Large intestine (tissue), 3 donors: Measurements from ENCODE around the gene PPFIA2. TPM values are rescaled to one million over a fixed set of nuclear protein-coding genes. Genes with fewer than 3 reads are reported as not detected.

Experiments
- DNase-seq, 2 donors: peaks; one replicate each; pipeline versions ENCODE4 v3.0.0 to v3.0.0-alpha.2; 2013
- H3K27ac ChIP-seq: one replicate; pipeline ENCODE4 v1.5.1; 2013; ENCODE audit warnings: low read length
- H3K27me3 ChIP-seq: 2 replicates; pipeline ENCODE4 v1.6.1; 2013; ENCODE audit warnings: low read length; ENCODE audit not compliant: control insufficient read depth, insufficient read depth
- H3K36me3 ChIP-seq: 2 replicates; pipeline ENCODE4 v1.6.1; 2013; ENCODE audit warnings: low read length; ENCODE audit not compliant: control insufficient read depth, insufficient read depth
- H3K4me1 ChIP-seq: one replicate; pipeline ENCODE4 v1.6.1; 2013; ENCODE audit warnings: low read length; ENCODE audit not compliant: control insufficient read depth, insufficient read depth
- H3K4me3 ChIP-seq: one replicate; pipeline ENCODE4 v1.5.1; 2013; ENCODE audit warnings: low read length
- H3K9me3 ChIP-seq: one replicate; pipeline ENCODE4 v1.6.1; 2013; ENCODE audit warnings: mild to moderate bottlenecking, low read depth, low read length, moderate library complexity; ENCODE audit not compliant: control insufficient read depth
- WGBS: methylation state at CpG from one replicate; pipeline ENCODE4 v1.1.5; 2013; ENCODE audit warnings: low lambda C conversion rate; ENCODE audit not compliant: insufficient coverage; 5-methylcytosine and 5-hydroxymethylcytosine counted together
- polyA plus RNA-seq: library from polyadenylated mRNA; unstranded; fragments of 120-200 nt; gene quantifications from one replicate; pipeline ENCODE4 v1.2.1, GENCODE V29; 2013

PPFIA2 gene
- polyA plus RNA-seq, 1 donor, result 2.4 TPM

DNA sequence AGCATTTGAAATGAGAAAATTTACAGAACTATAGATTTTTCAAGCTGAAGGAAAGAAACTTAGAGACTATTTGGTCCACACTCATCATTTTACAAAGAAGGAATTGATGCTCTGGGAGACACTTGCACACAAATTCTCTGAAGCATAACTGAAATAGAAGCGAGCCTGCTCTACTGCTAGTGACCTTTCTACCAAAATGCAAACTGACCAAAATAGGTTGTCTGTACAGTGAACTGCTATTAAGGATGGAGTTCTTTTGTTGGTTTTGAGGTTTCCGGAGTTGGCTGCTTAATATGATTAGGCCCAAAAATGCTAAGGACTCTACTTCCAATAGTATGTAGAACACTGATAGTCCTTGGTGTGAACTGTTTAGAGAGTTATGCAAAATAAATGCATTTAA, 194.9 kb downstream of the PPFIA2 start:
- DNase-seq, result no peak
- WGBS, result no CpG with 5 or more reads among the region's 2 CpGs
- no peaks in the 10 kb centered on the region for H3K9me3 ChIP-seq

DNA sequence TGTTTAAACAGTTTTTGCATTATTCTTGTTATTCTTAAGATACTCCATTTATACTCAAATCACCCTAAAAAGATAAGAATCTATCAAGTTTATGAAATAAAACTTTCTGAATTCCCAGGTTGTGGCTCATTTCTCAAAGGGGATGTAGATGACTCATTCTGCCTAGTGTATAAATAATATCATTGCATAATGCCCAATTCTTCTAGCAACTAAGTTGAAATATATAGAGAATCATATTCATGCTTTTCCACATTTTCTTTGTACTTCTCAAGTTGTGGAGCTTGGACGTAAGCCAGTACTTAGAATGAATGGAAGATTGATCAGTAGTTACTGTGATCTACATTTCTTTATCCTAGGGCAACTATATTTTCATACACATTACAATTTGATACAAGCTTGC, 201.1 kb downstream of the PPFIA2 start:
- no peak overlapping the region for H3K27ac ChIP-seq
- H3K36me3 ChIP-seq, result no peaks in the 10 kb centered on the region
- no peaks in the 10 kb centered on the region for H3K4me1 ChIP-seq
- WGBS, result 80% methylated on average over 1 of the region's 1 CpG
- no peak for DNase-seq
- no peaks in the 10 kb centered on the region for H3K9me3 ChIP-seq
- H3K4me3 ChIP-seq, result no peak overlapping the region
- H3K27me3 ChIP-seq, result no peaks in the 10 kb centered on the region

More for the DNA sequence above, 194.9 kb downstream of the PPFIA2 start:
- no peaks in the 10 kb centered on the region for H3K4me1 ChIP-seq
- H3K36me3 ChIP-seq, result no peaks in the 10 kb centered on the region
- no peaks in the 10 kb centered on the region for H3K27me3 ChIP-seq
- H3K4me3 ChIP-seq, result no peak overlapping the region
- H3K27ac ChIP-seq, result no peak overlapping the region

DNA sequence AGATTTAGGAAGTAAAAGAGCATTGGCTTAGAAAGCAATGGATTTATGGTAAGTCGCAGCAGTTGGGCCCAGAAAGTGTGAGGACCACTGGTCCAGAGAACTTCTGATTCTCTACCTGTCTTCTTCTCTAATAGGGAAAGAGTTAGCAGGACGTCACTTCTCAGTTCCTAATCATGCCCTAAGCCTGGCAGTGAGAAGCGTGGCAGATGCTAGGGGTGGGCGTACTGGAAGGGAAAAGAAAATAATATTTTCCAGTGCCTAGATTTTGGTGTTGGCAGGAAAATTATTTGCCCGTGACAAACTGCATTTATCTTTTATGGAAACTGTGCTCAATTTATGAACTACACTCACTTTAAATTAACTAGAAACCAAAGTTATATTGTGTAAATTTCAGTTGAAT, 212.3 kb downstream of the PPFIA2 start:
- 100% methylated on average over 2 of the region's 5 CpGs for WGBS
- H3K36me3 ChIP-seq, result no peaks in the 10 kb centered on the region
- no peak for DNase-seq
- H3K4me3 ChIP-seq, result no peak overlapping the region
- no peaks in the 10 kb centered on the region for H3K4me1 ChIP-seq
- no peak overlapping the region for H3K27ac ChIP-seq
- H3K9me3 ChIP-seq, result no peaks in the 10 kb centered on the region
- H3K27me3 ChIP-seq, result no peaks in the 10 kb centered on the region

DNA sequence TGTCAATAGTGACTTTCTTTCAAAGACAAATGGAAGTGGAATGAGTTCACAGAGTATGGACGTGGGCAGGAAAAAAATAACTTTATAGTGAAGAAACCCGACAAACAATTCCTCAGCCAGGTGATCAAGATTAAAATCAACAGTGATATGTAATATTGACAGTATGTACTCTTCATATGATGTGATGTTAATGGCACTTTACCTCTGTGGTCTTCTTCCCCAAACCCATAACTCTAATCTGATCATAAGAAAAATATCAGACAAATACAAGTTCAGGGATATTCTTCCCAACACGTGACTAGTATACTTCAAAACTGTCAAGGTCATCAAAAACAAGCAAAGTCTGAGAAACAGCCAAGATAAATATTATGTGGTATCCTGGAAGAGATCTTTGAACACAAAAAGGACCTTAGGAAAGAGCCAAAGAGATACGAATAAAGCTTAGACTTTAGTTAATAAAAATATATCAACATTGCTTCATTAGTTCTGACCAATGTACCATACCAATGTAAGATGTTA, 215.5 kb downstream of the PPFIA2 start:
- Histone ChIP-seq H3K36me3 (no peaks in the 10 kb centered on the region), H3K4me3 (no peak overlapping the region), H3K9me3 (no peaks in the 10 kb centered on the region), H3K27ac (no peak overlapping the region), H3K27me3 (no peaks in the 10 kb centered on the region), H3K4me1 (no peaks in the 10 kb centered on the region)
- DNase-seq, result no peak
- WGBS, result 67% methylated on average over 1 of the region's 4 CpGs

DNA sequence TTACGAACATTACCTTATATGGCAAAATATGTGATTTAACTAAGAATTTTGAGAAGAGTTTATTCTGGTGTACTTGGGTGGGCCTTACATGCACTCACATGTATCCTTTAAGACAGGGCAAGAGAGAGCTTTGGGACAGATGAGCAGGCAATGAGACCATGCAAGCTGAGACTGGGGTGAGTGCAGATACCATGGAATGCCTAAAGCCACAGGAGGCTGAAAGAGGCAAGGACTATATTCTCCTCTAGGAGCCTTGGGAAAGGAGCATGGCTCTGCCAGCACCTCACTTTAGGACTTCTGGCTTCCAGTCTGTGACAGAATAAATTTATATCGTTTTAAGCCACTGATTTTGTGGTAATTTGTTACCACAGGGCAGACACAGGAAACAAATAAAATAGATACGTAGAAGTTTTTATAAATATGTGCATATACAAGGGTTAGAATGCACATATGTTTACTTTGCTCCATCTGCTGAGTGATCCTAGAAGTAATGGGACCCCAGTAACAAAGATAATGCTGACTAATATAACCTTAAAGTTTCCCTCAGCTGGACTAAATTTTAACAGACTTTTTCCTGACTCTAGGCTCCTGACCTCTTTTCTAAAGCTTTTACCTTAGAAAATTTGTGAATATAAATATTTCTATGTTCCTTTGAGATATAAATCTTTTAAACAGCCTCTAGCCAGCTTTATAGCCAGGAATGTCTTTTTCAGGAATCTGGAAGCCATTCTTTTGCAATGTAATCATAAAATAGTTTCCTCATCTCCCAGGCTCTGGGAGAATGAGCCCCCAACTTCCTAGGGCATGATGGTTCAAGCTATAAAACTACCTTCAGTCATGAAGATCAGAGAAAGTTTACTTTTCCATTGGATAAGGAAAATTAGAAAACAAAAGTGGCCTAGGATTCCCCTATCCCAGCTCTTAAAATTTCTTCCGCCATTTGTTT, 216.8 kb downstream of the PPFIA2 start:
- no peaks in the 10 kb centered on the region for H3K9me3 ChIP-seq
- H3K27me3 ChIP-seq, result no peaks in the 10 kb centered on the region
- no peak overlapping the region for H3K4me3 ChIP-seq
- no peak for DNase-seq
- H3K27ac ChIP-seq, result no peak overlapping the region
- no peaks in the 10 kb centered on the region for H3K4me1 ChIP-seq
- 90% methylated on average over 2 of the region's 4 CpGs for WGBS
- no peaks in the 10 kb centered on the region for H3K36me3 ChIP-seq

DNA sequence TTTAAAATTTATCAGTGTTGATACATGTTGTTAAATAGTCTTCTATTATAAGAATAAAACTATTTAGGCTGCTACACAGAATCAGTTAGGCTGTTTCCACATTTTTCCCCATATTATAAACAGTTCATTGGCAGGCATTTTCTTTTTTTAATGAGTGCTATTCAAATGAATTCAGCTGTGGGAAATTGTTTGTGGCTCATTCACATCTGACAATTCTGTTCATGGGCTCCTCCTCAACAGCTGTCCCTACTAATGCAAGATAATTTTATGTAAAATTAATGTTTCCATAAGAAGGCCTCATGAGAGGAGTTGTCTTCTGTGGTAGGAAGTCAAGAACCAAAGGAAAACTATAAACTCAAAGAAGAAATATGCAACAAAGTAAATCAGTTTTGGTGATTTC, 218.0 kb downstream of the PPFIA2 start:
- Histone ChIP-seq H3K4me1 (no peaks in the 10 kb centered on the region), H3K27me3 (no peaks in the 10 kb centered on the region), H3K36me3 (no peaks in the 10 kb centered on the region), H3K9me3 (no peaks in the 10 kb centered on the region), H3K27ac (no peak overlapping the region), H3K4me3 (no peak overlapping the region)
- no peak for DNase-seq

DNA sequence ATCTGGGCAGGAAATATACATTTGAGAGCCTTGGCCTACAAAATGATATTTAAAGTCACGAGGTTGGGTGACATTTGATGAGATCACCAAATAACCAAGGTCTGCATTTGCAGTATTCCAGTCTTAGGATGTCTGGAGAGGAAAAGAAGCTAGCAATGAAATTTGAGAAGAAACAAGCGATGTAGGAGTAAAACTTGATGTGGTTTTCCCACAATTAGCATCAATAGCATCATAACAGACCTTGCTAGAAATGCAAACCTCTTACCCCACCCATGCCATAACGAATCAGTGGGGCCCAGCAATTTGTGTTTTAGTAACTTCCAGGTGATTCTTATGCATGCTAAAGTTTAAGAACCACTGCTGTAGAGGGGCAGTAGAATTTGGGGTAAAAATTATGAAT, 219.9 kb downstream of the PPFIA2 start:
- 83% methylated on average over 1 of the region's 3 CpGs for WGBS
- Histone ChIP-seq H3K9me3 (no peaks in the 10 kb centered on the region), H3K27me3 (no peaks in the 10 kb centered on the region), H3K4me3 (no peak overlapping the region), H3K36me3 (no peaks in the 10 kb centered on the region), H3K27ac (no peak overlapping the region), H3K4me1 (no peaks in the 10 kb centered on the region)
- DNase-seq, result no peak

DNA sequence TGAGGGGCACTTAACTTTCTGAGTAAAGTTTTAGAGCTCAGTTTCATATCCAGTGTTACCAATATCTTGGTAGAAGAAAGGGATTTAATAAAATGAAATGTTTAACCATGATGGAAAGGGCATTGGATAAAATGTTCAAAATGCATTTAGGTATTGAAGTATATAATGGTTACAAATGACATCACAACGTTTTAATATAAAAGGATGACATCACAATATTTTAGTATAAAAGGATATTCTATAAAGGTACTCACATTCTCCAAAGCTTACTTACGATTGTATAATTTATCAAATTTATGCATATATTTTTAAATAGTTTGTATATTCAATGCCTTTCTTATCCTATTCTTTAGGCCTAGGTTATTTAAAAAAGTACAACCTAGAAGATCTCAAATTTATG, 226.1 kb downstream of the PPFIA2 start:
- 60% methylated on average over 1 of the region's 2 CpGs for WGBS
- Histone ChIP-seq H3K36me3 (no peaks in the 10 kb centered on the region), H3K9me3 (no peaks in the 10 kb centered on the region), H3K27ac (no peak overlapping the region), H3K27me3 (no peaks in the 10 kb centered on the region), H3K4me1 (no peaks in the 10 kb centered on the region), H3K4me3 (no peak overlapping the region)
- no peak for DNase-seq

DNA sequence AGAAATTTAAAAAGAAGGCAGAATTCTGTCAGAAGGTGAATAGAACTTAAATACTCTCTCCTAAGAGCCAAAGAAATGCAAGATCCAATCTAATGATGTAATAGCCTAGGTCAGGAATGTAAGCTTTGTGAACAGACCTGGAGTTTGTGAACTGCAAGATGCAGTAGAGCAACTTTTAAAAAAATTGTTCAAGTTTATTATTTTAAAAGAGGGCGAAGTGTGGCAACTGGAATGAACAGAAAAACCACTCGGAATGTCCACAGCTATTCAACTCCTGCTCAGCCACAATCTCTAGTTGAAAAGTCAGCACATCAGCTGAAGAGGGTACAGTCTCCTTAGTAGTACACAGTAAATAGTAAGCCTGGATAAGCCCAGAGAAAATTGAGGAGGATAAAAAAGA, 228.8 kb downstream of the PPFIA2 start:
- no peak for DNase-seq
- Histone ChIP-seq H3K9me3 (no peaks in the 10 kb centered on the region), H3K27me3 (no peaks in the 10 kb centered on the region), H3K4me3 (no peak overlapping the region), H3K4me1 (no peaks in the 10 kb centered on the region), H3K27ac (no peak overlapping the region), H3K36me3 (no peaks in the 10 kb centered on the region)
- WGBS, result 88% methylated on average over 2 of the region's 2 CpGs

DNA sequence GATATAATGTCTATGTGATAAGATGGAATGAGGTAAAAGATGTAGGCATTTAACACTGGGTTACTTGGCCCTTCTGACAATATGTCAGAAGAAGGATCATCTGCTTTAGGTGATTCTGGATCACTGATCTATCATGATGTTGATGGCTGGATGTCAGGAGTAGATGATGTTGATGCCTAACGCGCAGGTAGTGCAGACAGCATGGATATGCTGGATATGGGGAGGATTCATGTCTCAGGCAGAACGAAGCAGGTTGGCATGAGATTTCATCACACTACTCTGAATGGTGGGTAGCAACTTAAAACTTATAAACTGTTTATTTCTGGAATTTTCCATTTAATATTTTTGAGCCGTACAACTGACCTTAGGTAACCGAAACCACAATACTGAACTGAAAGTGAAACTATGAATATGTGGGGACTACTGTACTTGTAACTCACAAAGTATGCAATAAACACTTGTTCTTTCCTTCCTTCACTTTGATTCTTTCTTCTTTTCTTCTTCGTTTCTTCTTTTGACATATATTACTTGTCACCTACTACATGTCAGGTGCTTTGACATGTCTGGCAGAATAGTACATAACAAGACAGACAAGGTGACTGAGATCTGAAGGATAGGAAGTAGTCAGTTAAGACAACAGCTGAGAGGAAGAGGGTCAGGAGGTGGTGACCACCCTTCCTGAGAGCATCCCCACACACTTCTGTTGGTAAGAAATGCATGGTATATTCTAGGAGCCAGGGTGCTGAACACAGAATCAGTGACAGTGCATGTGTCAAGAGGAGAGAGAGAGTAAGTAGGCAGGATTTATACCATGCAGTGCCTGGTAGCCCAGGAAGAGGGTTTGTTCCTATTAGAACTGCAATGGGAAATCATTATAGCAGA, 238.8 kb downstream of the PPFIA2 start:
- H3K4me1 ChIP-seq, result no peaks in the 10 kb centered on the region
- H3K27ac ChIP-seq, result no peak overlapping the region
- no peaks in the 10 kb centered on the region for H3K9me3 ChIP-seq
- 91% methylated on average over 1 of the region's 6 CpGs for WGBS
- no peaks in the 10 kb centered on the region for H3K27me3 ChIP-seq
- no peak overlapping the region for H3K4me3 ChIP-seq
- no peaks in the 10 kb centered on the region for H3K36me3 ChIP-seq
- DNase-seq, result no peak
